HG02870 (cell line): Measurements from ENCODE around the gene TNFSF4.
"Not testable (repeated sequence)": the region's sequence is repeated elsewhere in the genome, so short reads cannot be mapped to it uniquely, and the experiment has no call there.

ENCODE experiments used
- ATAC-seq: cut with Tn5 transposase; IDR thresholded peaks from one replicate; pipeline ENCODE4 v1.9.1; 2021; ENCODE audit warnings: mild to moderate bottlenecking, moderate library complexity; ENCODE audit not compliant: unreplicated experiment

TNFSF4 gene, protein sequence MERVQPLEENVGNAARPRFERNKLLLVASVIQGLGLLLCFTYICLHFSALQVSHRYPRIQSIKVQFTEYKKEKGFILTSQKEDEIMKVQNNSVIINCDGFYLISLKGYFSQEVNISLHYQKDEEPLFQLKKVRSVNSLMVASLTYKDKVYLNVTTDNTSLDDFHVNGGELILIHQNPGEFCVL

DNA sequence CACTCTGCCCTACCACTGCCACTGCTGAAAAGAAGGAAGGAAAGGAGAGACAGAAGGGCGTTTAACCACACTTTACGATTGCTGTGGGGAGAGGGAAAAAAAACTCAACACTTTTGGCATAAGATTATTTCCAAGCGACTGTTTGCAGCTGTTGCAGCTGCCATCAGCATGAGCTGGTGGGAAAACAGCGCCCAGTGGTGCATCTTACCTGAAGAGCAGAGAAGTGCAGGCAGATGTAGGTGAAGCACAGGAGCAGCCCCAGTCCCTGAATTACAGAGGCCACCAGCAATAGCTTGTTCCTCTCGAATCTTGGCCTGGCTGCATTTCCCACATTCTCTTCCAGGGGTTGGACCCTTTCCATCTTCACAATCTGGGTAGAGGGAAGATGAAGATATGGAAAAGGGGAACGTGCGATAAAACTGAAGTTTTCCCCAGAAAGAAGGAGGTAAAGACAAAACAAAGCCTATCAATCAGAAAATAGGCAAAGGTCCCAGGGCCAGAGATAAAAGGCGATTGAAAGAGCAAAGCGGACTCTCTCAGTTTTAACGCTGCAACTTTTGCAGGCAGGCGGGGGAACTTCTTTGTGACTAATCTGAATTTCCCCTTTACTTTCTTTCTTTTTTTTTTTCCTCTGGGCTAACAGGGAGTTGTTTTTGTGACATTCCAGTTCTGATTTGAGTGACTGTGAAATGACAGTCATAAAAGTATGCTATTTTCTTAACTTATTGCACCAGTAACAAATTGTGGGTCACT lies at the start of gene TNFSF4:
TSS of gene TNFSF4 (minus strand) at position 516 of the 753 bp plus-strand sequence. CDS start at position 361, 155 bp downstream.
- ATAC-seq: no peak

DNA sequence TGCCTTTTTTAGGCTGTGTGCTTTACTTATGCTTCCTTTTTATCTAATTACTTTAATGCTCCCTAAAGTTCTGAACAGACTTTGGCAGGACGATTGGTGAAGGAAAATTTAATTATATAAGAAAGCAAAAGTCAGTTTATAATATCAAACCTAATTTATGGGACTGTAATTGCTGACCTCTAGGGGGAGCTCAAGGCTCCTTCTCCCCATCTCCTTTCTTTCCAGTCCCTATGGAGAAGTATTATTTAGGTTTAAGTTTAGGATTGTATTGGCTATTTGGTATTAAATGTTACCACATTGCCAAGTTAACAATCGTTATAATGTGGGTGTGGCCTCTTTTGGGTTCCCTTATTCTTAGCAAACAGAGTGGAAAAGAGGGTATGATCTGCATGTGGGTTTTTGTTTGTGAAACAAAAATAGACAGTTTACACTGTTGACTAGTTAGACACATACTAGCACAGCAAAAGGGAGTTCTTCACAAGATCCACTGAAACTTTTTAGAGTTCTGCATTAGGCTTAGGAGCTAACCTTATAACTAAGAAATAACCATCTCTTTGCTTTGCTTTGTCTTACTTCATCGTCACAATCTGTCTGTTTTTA lies 48.2 kb upstream of the TNFSF4 start:
- no peak for ATAC-seq

DNA sequence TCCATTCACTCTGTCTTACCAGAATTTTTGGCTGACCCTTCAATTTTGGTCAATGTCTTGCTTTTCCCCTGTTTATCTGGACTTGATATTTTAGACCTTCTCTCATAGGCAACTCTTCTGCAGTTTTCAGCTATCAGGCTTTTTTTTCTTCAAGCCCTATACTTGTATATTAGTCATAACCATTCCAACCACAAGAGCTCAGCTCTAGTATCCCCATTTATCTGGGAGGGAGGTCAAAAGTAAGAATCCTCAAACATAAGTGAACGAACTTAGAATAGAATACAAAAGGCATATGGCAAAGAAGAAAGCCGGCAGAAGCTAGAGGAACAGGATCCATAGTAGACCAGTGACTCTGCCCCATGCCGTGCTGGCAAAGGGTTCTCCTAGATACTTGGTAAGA lies 45.9 kb upstream of the TNFSF4 start:
- ATAC-seq: no peak

DNA sequence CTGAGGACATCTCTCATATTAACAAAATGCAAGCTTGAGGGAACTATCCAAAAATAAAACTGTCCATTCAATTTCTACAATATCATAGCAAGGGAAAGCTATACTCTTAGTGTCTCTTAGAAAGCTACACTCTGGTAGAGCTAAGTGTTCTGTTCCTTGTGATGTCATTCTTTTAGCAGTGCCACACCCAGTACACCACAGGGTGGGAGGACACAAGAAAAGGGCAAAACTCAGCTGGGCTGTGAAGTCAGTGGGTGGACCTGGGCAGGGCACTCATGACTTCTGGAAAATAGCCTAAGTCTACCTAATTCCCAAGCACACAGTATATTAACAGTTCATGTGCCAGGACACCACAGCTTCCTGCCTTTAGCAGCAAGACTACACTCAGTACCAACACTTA lies 42.2 kb upstream of the TNFSF4 start:
- no peak for ATAC-seq

DNA sequence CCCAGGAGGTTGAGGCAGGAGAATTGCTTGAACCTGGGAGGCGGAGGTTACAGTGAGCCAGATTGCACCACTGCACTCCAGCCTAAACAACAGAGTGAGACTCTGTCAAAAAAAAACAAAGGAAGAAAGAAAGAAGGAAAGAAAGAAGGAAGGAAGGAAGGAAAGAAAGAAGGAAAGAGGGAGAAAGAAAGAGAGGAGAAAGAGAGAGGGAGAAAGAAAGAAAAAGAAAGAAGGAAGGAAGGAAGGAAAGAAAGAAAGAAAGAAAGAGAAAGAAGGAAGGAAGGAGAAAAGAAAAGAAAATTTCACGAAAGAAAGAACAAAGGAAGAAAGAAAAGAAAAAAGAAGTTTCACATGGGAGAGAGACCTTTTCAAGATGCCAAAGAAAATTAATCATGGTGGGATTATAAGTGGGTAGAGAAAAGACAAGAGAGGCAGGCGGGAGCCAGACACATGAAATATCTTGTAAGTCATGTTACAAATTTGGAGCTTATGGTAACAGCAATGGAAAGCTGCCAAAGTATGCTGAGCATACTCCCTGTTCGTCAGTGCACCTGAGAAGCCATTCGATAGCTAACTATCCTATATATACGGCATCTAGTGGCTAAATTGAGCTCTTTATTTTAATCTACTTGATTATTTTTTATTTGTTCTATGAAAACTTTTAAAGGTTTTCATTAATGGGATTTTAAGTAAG lies 41.3 kb upstream of the TNFSF4 start:
- no peak for ATAC-seq

DNA sequence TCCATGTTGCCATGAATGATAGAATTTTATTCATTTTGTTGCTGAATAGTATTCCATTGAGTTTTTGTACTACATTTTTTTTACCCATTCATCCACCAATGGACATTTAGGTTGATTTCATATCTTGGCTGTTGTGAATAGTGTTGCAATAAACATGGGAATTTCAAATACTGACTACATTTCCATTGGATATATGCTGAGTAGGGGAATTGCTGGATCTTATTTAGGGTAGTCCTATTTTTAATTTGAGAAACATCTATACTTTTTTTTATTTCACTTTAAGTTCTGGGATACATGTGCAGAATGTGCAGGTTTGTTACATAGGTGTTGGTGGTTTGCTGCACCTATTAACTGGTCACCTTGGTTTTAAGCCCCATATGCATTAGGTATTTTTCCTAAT lies 38.8 kb upstream of the TNFSF4 start:
- no peak for ATAC-seq

DNA sequence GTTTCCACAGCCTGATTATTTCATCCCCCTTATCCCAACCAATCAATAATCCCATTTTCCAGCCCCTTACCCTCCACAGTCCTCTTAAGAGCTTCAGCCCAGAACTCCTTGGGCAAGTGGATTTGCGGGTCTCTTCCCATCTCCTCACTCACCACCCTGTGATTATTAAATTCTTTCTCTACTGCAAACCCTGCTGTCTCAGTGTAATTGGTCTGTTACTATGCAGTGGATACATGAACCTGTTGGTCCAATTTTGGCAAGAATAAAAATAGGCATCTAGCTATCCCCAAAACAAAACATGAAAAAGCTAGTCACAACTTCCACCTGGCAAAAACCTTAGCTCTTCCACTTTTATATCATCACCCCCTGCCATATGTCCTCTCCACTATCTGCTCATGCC lies 36.2 kb upstream of the TNFSF4 start:
- ATAC-seq: no peak

DNA sequence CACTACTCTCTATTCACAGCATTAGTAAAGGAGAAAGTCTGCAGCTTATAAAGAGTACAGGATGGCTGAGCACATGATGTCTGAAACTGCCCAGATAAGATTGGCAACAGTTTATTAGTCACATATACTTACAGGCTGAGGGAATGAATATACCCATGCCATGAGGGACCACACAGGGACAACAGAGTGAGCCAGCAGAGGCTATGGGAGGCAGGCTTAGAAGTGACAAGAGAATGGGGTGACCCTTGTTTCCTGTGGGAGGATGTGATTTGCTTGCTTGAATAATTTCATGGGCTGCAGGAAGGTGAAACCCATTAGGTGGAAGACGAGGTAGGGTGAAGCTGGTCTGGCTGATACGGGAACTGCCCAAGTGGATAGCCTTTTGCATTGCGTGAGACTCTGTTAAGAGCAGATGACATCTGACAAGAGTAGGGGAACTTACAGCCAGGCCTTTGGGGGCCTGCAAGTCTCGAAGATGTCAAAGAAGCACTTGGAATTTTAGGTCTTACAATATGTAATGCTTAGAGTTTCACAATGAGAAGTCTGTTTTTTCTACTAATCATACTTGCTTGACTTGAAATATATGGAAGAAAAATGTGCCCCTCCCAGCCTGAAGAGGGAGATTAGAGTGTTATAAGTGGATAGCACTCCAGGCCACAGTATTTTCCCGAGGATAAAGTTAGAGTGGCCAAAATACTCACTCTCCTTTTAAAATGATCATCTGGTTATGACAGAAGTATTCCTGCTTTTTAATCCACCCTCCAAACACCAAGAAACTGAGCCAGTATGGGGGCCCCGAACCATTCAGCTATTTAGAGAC lies 34.6 kb upstream of the TNFSF4 start:
- ATAC-seq: peak; percentile 71

DNA sequence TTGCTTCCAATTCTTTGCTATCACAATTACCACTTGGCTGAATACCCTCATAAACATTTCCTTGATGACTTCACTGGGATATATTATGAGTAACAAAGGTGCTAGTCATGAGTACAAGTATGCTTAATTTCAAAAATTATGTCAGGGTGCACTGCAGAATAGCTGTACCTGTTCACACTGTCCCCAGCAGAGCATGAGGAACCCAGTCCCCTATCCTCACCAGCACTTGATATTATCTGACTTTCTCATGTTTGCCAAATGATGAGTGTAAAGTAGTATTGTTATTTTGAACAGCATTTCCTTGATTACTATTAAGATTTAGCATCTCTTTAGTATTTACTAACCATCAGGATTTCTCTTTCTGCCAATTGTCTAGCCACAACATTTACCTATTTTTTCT lies 33.5 kb upstream of the TNFSF4 start:
- no peak for ATAC-seq

DNA sequence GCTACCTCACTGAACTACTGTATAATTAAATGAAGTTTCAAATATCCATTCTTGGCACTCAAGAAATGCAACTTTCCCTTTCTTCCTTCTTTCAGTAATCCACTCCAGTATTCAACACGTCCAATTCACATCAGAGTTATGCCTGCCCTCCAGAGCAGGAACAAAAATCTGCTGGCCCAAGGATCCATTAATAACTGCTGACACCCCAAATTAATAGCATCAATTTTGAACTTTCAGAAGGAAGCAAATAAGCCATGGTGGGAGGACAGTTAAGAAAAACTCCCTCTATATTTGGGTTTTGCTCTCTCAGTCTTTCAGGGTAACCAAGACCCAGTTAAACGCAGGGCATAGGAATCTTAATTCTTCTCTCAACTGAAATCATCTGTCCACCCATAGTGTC lies 31.9 kb upstream of the TNFSF4 start:
- no peak for ATAC-seq

DNA sequence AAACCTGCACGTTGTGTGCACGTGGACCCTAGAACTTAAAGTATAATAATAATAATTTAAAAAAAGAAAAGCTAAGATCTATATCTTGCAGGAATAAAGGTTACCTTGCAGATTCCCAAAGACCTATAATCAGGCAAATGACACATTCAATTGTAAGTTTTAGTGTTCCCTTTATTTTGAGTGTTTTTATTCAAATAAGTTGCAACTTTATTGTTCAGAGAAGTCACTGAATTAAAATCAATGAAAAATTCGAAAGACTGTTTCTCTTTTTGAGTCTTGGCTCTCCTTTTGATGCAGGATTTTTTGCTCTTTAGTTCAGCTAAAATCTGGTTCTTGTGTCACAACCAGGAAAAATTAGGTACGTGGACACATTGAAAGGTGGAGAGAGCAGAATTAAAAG lies 27.8 kb upstream of the TNFSF4 start:
- ATAC-seq: no peak

DNA sequence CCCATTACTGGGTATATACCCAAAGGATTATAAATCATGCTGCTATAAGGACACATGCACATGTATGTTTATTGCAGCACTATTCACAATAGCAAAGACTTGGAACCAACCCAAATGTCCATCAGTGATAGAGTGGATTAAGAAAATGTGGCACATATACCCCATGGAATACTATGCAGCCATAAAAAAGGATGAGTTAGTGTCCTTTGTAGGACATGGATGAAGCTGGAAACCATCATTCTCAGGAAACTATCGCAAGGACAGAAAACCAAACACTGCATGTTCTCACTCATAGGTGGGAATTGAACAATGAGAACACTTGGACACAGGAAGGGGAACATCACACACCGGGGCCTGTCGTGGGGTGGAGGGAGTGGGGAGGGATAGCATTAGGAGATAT lies 27.3 kb upstream of the TNFSF4 start:
- not testable (repeated sequence) for ATAC-seq

DNA sequence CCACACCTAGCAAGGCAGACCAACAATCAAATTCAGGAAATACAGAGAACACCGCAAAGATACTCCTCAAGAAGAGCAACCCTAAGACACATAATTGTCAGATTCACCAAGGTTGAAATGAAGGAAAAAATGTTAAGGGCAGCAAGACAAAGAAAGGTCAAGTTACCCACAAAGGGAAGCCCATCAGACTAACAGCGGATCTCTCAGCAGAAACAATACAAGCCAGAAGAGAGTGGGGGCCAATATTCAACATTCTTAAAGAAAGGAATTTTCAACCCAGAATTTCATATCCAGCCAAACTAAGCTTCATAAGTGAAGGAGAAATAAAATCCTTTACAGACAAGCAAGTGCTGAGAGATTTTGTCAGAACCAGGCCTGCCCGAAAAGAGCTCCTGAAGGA lies 21.9 kb upstream of the TNFSF4 start:
- ATAC-seq: not testable (repeated sequence)

DNA sequence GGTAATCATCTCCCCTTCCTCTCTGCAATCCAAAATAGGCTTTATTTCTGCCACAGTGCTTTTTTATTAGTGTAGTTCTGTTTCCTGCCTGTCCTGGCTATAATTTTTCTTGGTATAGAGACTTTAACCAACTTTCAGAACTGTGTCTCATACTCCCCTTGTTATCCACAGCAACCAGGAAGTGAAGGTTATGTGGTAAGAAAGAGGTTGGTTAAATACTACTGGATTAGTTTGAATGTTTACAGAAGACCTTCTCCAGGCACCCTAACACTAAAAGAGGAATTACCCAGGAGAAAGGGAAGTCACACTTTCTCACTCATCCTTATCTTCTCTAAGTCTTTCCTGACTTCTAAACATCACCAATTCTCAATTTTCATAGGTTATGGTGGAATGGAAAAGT lies 17.8 kb upstream of the TNFSF4 start:
- no peak for ATAC-seq

DNA sequence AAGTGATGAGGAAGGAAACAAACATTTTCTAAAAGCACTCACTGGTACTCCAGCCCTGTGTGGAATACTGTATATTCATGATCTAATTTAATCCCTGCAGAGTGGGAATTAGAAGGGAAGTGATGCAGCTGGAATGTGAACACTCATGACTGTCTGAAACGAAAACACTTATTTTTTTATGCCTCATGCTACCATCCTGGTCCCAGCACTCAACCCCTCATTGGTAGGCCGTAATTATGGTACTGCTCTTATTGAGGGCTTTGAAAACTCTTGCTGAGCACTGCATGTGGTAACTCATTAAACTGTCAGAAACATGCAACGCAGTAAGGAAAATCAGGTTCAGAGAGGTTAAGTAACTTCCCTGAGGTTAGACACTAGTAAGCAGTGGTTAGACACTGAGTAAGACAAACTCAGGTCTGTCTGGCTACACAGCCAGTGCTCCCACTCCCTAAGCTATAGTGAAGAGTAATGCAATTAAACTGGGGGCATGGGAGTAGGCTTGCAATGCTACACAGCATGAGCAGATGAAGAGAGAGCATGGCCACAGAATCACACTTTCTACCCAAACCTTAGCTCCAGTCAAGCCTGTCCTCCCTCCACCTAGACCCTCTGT lies 17.3 kb upstream of the TNFSF4 start:
- no peak for ATAC-seq

DNA sequence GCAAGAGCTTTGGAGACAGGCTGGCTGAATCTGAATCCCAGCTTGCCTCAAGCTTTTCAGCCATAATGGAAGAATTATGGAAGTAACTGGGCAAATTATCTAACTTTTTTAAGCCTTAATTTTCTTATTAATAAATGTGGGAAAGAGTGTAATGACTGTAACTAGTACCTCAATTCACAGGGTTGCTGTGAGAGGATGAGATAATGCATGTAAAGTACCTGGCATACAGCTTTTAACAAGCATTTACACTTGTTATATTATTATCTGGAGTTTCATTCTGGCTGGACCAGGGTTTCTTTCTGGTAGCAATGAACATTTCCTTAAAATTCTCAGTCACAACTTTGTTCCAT lies 15.9 kb upstream of the TNFSF4 start:
- no peak for ATAC-seq

DNA sequence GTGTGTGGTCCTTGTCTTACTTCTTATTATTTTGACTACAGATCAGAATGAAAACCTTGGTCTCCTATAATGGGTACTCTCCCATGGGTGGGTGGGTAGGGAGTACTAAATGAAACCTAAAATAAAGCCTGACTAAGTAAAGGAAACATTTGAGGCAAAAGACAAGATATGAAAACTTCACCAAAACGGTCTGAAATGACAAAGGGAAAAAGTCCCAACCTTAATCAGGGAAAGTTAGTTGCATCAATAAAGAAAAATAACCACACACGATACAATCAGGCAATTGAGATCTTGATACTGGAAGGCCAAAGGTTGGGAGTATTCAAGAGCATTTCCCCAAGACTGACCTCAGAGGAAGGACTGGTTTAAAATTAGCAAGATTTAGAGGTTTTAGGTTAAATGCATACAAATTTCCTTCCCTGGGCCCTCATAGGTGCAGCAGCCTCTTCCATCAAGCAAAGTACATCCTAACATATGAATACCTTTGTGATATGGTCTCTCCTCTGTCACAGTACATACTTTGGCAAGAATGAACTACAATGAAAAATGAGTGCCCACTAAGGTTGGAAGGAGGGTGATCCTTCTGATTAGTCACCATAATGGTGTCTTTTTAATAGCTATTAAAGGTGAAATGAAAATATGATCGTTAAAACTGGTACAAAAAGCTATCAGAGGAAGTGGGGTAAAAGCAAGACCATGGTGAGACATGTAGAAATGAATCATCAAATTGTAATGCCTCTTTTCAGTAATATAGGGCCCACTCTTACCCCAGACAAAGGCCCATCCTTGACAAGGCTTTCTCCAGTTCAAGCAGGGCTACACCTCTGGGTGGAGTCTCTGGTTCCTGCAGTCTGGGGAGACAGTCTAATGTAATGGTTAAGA lies 15.3 kb upstream of the TNFSF4 start:
- peak; percentile 39 for ATAC-seq

DNA sequence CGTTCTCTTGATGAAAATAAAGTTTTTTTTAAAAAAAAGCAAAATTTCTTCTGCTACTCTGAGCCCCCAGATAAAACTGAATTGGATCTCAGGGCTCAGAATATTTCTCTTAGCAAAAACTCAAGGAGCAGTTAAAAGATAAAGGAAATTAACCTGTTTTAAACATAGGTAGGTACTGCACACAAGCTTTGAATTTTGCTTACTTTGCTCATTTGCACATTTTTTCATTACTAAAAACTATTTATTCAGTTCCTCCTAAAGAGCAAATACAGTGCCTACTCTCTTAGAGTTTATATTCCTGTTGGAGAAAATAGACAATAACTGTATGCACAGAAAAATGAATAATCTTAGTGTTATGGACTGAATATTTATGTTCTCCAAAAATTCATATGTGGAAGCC lies 13.0 kb upstream of the TNFSF4 start:
- no peak for ATAC-seq

DNA sequence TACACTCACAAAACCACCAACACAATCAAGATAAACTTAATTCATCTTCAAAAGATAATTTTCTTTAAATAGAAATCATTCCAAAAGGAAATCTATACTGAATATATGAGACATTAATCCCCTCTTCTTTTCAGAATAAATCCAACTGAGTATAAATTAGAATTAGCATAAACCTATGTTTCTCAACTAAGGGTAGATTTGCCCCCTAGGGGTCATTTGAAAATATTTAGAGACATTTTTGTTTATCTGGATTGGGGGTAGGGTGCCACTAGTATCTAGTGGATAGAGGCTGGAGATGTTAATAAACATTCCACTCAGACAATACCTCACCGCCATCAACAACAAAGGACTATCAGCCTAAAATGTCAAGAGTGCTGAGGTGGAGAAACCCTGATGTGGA lies 6.5 kb upstream of the TNFSF4 start:
- no peak for ATAC-seq
